Gastrocnemius medialis (tissue), 4 donors: ENCODE data around the gene TLE1.

Experiments
- POLR2A ChIP-seq, 2 donors: fragments of 450-650 bp; IDR thresholded peaks; one replicate each; pipeline ENCODE4 v1.6.1; 2017; ENCODE audit warnings: antibody characterized with exemption in 2 of 2, mild to moderate bottlenecking in 2 of 2, moderate library complexity in 2 of 2
- TF ChIP-seq, protein P1 (sequence below), 5 experiments: fragments of 450-650 bp in 3 of 5; fragments of 200-600 bp in 2 of 5; sonication (generic) in 2 of 5; IDR thresholded peaks in 4 of 5; conservative IDR thresholded peaks in 1 of 5; 1 replicate in 4 of 5; 2 replicates in 1 of 5; pipeline ENCODE4 v1.5.1; 2016 to 2019; ENCODE audit warnings: antibody characterized with exemption in 5 of 5, mild to moderate bottlenecking in 3 of 5, moderate library complexity in 3 of 5

DNA sequence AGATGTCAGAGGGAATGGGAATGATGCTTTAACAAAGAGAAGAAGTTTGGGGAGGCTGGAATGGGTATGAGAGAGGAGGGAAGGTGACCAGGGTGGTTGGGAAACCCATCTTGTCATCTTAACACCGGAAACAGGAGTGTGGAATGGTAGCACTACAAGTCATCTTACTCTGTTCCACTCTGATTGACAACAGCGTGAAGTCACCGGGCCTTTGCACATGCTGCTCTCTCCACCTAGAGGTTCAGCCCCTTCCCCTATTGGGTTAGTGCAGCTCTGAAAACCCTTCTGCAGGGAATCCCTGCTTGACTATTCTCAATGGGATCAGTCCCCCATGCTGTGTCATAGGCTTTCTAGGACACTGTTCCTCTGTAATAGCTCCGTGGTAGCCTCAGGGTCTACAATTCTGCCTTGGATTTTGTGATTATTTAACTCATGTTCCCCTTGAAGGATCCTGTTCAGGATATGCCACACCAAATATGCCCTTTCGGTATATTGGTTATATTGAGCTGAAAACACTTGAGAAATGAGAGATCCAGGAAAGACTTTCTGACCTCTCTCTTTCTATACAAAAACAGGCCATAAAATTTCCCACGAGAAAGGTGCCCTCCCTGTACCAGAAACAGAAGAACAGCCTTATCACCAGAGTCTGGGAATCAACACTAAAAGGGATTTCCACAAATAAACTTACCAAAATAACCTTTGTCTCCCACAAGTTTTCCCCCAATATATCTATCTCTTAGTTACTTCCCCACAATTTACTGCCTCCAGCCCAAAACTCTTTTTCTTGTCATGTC is 86.3 kb downstream of the TLE1 start:
- TF ChIP-seq, protein P1, sequence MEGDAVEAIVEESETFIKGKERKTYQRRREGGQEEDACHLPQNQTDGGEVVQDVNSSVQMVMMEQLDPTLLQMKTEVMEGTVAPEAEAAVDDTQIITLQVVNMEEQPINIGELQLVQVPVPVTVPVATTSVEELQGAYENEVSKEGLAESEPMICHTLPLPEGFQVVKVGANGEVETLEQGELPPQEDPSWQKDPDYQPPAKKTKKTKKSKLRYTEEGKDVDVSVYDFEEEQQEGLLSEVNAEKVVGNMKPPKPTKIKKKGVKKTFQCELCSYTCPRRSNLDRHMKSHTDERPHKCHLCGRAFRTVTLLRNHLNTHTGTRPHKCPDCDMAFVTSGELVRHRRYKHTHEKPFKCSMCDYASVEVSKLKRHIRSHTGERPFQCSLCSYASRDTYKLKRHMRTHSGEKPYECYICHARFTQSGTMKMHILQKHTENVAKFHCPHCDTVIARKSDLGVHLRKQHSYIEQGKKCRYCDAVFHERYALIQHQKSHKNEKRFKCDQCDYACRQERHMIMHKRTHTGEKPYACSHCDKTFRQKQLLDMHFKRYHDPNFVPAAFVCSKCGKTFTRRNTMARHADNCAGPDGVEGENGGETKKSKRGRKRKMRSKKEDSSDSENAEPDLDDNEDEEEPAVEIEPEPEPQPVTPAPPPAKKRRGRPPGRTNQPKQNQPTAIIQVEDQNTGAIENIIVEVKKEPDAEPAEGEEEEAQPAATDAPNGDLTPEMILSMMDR (IDR thresholded peaks at IDR 0.05 in 4 of 5, conservative IDR thresholded peaks at IDR 0.05 in 1 of 5) = no peak
- TF ChIP-seq POLR2A (IDR thresholded peaks at IDR 0.05) = no peak
